Measurements from ENCODE around the gene CABP2. TPM values are rescaled to one million over a fixed set of nuclear protein-coding genes. Genes with fewer than 3 reads are reported as not detected.
"Not testable (repeated sequence)": the region's sequence is repeated elsewhere in the genome, so short reads cannot be mapped to it uniquely, and the experiment has no call there.

The CABP2 gene
- total and polyA plus RNA-seq, 2 donors (not counting 1 experiment from before 2014, with no cell fraction given): not detected

- TF ChIP-seq CTCF (conservative IDR thresholded peaks at IDR 0.05 in 1 of 2, IDR thresholded peaks at IDR 0.05 in 1 of 2; ENCODE audit: low read depth in 1 of 2, low read length in 2 of 2) (no peak), EZH2 (IDR thresholded peaks at IDR 0.05; ENCODE audit: low read length, missing control alignments) (no peak)
- Histone ChIP-seq H3K9me3 (ENCODE audit: control insufficient read depth, insufficient read depth, low read depth, low read length) (no peaks in the 10 kb centered on the region), H3K27me3 (ENCODE audit: control insufficient read depth, insufficient read depth, low read length) (peaks cover 5% of the 10 kb centered on the region), H3K4me2 (ENCODE audit: extremely low read depth, insufficient read depth, low read length) (no peak overlapping the region), H2AFZ (ENCODE audit: low read length) (no peak overlapping the region), H4K20me1 (ENCODE audit: control insufficient read depth, extremely low read depth, insufficient read depth, low read length) (no peaks in the 10 kb centered on the region), H3K27ac (ENCODE audit: insufficient read depth, low read length) (no peak overlapping the region), H3K4me1 (ENCODE audit: control insufficient read depth, extremely low read depth, insufficient read depth, low read length) (no peaks in the 10 kb centered on the region), H3K36me3 (ENCODE audit: control insufficient read depth, insufficient read depth, low read length) (no peaks in the 10 kb centered on the region), H3K4me3 (replicated peaks in 1 of 4; ENCODE audit: control extremely low read depth in 1 of 4, insufficient read depth in 1 of 4, low read depth in 3 of 4, low read length in 4 of 4) (no peak overlapping the region), H3K9ac (ENCODE audit: insufficient read depth, low read length) (no peak overlapping the region), H3K79me2 (ENCODE audit: control insufficient read depth, insufficient read depth, low read length) (no peaks in the 10 kb centered on the region)
- DNase-seq (ENCODE audit: low read depth in 2 of 2): no peak
These were observed 27.9 kb upstream of the CABP2 start for GRCh38 chr11:67551127-67551526.

GRCh38 chr11:67548555-67549110, 25.4 kb upstream of the CABP2 start:
- Histone ChIP-seq H3K4me2 (ENCODE audit: extremely low read depth, insufficient read depth, low read length) (no peak overlapping the region), H3K27me3 (ENCODE audit: control insufficient read depth, insufficient read depth, low read length) (peaks cover 5% of the 10 kb centered on the region), H2AFZ (ENCODE audit: low read length) (no peak overlapping the region), H3K27ac (ENCODE audit: insufficient read depth, low read length) (no peak overlapping the region), H3K4me1 (ENCODE audit: control insufficient read depth, extremely low read depth, insufficient read depth, low read length) (no peaks in the 10 kb centered on the region), H4K20me1 (ENCODE audit: control insufficient read depth, extremely low read depth, insufficient read depth, low read length) (no peaks in the 10 kb centered on the region), H3K9me3 (ENCODE audit: control insufficient read depth, insufficient read depth, low read depth, low read length) (no peaks in the 10 kb centered on the region), H3K9ac (ENCODE audit: insufficient read depth, low read length) (no peak overlapping the region), H3K36me3 (ENCODE audit: control insufficient read depth, insufficient read depth, low read length) (no peaks in the 10 kb centered on the region), H3K4me3 (replicated peaks in 1 of 4; ENCODE audit: control extremely low read depth in 1 of 4, insufficient read depth in 1 of 4, low read depth in 3 of 4, low read length in 4 of 4) (no peak overlapping the region), H3K79me2 (ENCODE audit: control insufficient read depth, insufficient read depth, low read length) (no peaks in the 10 kb centered on the region)
- TF ChIP-seq EZH2 (IDR thresholded peaks at IDR 0.05; ENCODE audit: low read length, missing control alignments) (no peak), CTCF (conservative IDR thresholded peaks at IDR 0.05 in 1 of 2, IDR thresholded peaks at IDR 0.05 in 1 of 2; ENCODE audit: low read depth in 1 of 2, low read length in 2 of 2) (no peak)
- no peak for DNase-seq (ENCODE audit: low read depth in 2 of 2)

- not testable (repeated sequence) for H3K9me3 ChIP-seq (ENCODE audit: control insufficient read depth, insufficient read depth, low read depth, low read length); H3K4me2 ChIP-seq (ENCODE audit: extremely low read depth, insufficient read depth, low read length); H3K36me3 ChIP-seq (ENCODE audit: control insufficient read depth, insufficient read depth, low read length); H3K4me1 ChIP-seq (ENCODE audit: control insufficient read depth, extremely low read depth, insufficient read depth, low read length); H4K20me1 ChIP-seq (ENCODE audit: control insufficient read depth, extremely low read depth, insufficient read depth, low read length); DNase-seq (ENCODE audit: low read depth in 2 of 2); H3K27me3 ChIP-seq (ENCODE audit: control insufficient read depth, insufficient read depth, low read length); H3K27ac ChIP-seq (ENCODE audit: insufficient read depth, low read length); H3K79me2 ChIP-seq (ENCODE audit: control insufficient read depth, insufficient read depth, low read length); H3K4me3 ChIP-seq (replicated peaks in 1 of 4; ENCODE audit: control extremely low read depth in 1 of 4, insufficient read depth in 1 of 4, low read depth in 3 of 4, low read length in 4 of 4); H3K9ac ChIP-seq (ENCODE audit: insufficient read depth, low read length); H2AFZ ChIP-seq (ENCODE audit: low read length)
These were observed 24.9 kb upstream of the CABP2 start for GRCh38 chr11:67548112-67548511.

Measured in fibroblast of lung (primary cell).